ENCODE measurements around the gene SPPL2B.
"Not testable (repeated sequence)": the region's sequence is repeated elsewhere in the genome, so short reads cannot be mapped to it uniquely, and the experiment has no call there.

The SPPL2B gene

GRCh38 chr19:2338751-2339643 is 10.5 kb downstream of the SPPL2B start:
- DNase-seq (ENCODE audit: low read depth), result no peak

GRCh38 chr19:2339644-2340310 is 11.3 kb downstream of the SPPL2B start:
- no peak for DNase-seq (ENCODE audit: low read depth)

GRCh38 chr19:2340496-2341243 is 12.2 kb downstream of the SPPL2B start:
- DNase-seq (ENCODE audit: low read depth), result no peak

- DNase-seq (ENCODE audit: low read depth), result no peak
These were observed 12.8 kb downstream of the SPPL2B start for GRCh38 chr19:2341244-2341751.

- no peak for DNase-seq (ENCODE audit: low read depth)
These were observed 13.5 kb downstream of the SPPL2B start for GRCh38 chr19:2341982-2342381.

GRCh38 chr19:2342656-2343288 is 14.3 kb downstream of the SPPL2B start:
- DNase-seq (ENCODE audit: low read depth), result no peak

- no peak for DNase-seq (ENCODE audit: low read depth)
These were observed 15.0 kb downstream of the SPPL2B start for GRCh38 chr19:2343289-2343982.

- no peak for DNase-seq (ENCODE audit: low read depth)
These were observed 15.9 kb downstream of the SPPL2B start for GRCh38 chr19:2344381-2344870.

- DNase-seq (ENCODE audit: low read depth), result no peak
These were observed 16.6 kb downstream of the SPPL2B start for GRCh38 chr19:2345076-2345475.

GRCh38 chr19:2345794-2346663 is 17.5 kb downstream of the SPPL2B start:
- no peak for DNase-seq (ENCODE audit: low read depth)

- DNase-seq (ENCODE audit: low read depth), result not testable (repeated sequence)
These were observed 21.3 kb downstream of the SPPL2B start for GRCh38 chr19:2349818-2350217.

GRCh38 chr19:2350656-2351055 is 22.2 kb downstream of the SPPL2B start:
- DNase-seq (ENCODE audit: low read depth), result no peak

GRCh38 chr19:2351591-2351990 is 23.1 kb downstream of the SPPL2B start:
- DNase-seq (ENCODE audit: low read depth), result no peak

- no peak for DNase-seq (ENCODE audit: low read depth)
These were observed 23.6 kb downstream of the SPPL2B start for GRCh38 chr19:2352121-2352520.

GRCh38 chr19:2353159-2353886 is 24.8 kb downstream of the SPPL2B start:
- DNase-seq (ENCODE audit: low read depth), result no peak

GRCh38 chr19:2353887-2354592 is 25.6 kb downstream of the SPPL2B start:
- no peak for DNase-seq (ENCODE audit: low read depth)

GRCh38 chr19:2354670-2355069 is 26.2 kb downstream of the SPPL2B start:
- no peak for DNase-seq (ENCODE audit: low read depth)

GRCh38 chr19:2355168-2356035 is 26.9 kb downstream of the SPPL2B start:
- peak; percentile 71 for DNase-seq (ENCODE audit: low read depth)

Data from fibroblast of gingiva (primary cell).